NCI-H146 treated with DMSO at 0.1 percent for 48 hours (cell line): ENCODE measurements around the gene C13orf42.
A peak's percentile ranks its signal among the peaks of the same experiment; 100 is the strongest.

Experiments used
- DNase-seq: peaks from one replicate; lab custom pipeline; 2025; ENCODE audit not compliant: unreplicated experiment; lab: John Stamatoyannopoulos, UW

C13orf42 gene

DNA sequence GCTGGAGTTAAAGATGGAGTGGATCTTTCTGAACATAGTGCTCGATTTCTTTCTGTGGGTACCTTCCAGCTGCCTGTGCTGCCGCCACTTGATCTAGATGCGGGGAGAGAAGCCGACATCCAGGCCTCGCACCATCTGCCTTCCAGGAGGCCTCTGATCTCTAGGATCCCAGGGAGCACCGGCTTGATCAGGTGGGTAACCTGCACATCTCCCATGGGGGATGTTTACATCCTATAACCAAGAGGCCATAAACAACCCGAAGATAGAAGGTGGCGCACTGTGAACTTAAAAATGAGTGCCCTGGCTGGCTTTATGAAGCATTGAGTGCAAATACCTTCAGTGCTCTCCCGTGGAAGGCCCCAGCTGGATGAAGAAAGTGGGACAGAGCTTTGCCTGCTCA is at the start of gene C13orf42:
TSS of gene C13orf42 (minus strand) at position 101 of the 400 bp plus-strand sequence. CDS start at position 36, 65 bp downstream.
- no peak for DNase-seq

DNA sequence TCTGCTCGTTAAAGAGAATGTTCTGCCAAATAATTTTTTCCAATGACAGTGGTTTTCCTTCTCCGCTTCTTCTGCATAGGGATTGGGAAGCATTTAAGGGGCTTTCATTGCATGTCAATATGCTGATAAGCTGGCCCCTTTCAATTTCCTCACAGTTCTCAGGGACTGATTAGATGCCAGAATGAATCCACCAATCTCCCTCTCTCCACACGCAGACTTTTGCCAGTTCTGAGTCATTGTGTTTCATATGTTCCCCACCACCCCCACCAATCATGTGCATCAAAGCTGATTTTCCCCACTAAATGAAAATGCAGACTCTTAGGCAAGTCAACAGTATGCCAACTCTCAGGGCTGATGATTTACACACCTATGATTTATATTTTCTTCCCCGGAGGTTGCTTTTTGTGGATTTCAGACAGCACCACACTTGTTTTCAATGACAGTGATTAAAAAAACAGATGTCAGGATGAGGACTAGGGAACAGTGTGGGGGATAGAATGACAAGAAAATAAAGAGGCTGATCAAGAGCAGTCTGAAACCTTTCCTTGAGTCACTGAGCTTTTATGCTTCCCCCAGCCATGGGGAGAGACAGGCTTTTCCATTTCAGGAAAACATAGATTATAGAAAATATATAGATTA is 47.9 kb upstream of the C13orf42 start:
- DNase-seq: no peak

DNA sequence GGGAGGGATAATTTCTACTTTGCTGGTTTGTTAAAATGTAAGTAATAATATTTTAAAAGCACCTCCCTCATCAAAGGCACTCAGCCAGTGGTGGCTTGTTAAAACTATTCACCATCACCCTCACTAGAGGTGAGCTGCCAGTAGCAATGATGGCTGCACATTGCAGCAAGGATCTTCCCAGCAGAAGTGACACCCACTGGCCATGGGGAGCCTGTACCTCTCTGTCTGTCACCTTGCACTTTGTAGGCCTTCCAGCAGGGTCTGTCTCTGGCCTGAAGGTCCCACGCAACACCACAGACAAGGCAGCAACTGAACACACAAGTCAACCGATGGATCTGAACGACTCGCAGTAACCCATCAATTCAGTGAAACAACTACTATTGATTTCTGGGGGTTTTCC is 47.3 kb upstream of the C13orf42 start:
- no peak for DNase-seq

DNA sequence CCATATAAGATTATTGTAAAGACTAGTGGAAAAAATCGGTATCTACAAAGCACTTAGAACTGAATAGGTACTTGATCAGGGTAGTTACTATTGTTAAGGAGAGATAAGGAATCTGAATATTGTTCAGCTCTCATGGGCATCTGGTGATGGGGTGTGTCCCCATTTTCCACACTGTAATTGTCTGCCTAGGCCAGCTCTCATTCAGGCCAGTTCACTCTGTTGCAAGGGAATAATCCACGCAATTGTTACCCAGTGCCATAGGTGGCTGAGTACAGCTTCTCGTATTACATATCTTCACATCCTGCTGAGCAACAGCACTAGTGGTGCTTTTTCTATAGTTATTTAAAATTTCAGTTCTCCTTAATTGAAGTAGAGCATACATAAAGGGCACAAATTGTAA is 45.6 kb upstream of the C13orf42 start:
- DNase-seq: peak; percentile 9

DNA sequence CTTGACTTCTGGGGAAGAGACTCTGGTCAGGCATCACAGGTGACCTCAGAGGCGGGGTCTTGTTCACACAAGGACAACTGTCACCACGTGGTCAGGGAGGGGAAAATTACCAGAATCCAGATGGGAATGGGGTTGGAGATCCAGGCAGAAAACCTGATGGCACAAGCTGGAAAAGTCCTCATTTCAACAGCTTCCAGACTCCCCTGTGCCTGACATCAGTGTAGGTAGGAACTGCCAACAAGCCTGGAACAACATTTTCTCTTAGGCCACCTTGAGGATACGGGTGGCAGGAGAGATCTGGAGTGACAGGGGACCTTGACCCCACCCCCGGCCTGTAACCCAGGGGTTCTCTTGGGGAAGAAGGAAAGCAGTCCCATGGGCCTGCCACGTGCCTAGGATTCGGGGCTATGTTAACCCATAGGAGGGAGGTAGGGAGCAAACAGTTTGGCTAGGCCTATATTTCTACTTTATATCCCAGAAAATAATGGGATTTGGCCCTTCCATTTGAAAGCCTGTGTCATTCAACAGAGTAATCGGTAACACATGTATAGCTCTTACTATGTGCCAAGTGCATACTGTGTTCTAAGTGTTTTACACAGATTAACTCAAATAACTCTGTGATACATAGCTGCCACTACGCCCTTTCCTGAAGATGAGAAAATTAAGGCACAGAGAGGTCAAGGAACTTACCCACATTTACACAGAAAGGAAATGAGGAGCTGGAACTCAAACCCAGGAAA is 44.9 kb upstream of the C13orf42 start:
- no peak for DNase-seq

DNA sequence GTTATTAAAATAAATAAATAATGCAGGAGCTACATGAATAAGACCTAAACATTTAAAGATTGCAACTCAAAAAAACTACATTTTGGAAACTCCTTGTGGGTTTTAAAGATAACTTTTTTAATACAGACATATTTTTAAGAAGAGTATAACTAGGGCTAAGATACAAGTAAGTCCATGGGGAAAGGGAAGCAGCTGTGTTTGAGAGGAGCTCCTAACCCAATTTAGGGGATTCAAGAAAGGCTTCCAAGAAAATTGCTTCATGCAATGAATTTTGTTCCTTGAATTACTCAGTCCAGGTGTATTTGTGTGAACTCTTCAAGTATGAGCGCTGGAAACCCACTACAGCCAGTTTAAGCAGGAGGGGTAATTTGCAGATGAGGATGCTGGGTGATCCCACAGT is 44.1 kb upstream of the C13orf42 start:
- no peak for DNase-seq

DNA sequence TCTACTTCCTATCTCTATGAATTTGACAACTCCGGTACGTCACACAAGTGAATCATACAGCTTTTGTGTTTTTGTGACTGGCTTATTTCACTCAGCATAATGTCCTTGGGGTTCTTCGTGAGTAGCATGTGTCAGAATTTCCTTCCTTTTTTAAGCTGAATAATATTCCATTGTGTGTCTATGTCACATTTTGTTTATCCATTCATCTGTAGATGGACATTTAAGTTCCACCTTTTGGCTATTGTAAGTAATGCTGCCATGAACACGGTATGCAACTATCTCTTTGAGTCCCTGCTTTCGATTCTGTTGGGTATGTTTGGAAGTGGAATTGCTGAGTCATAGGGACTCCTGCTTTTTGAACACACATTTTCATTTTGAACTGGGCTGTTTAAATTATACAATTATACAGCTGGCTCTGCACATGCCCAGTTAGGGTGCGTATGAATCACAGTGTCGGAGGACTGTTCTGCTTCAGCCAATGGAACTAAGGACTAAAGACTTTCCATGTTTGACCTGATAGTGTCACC is 43.0 kb upstream of the C13orf42 start:
- DNase-seq: no peak

DNA sequence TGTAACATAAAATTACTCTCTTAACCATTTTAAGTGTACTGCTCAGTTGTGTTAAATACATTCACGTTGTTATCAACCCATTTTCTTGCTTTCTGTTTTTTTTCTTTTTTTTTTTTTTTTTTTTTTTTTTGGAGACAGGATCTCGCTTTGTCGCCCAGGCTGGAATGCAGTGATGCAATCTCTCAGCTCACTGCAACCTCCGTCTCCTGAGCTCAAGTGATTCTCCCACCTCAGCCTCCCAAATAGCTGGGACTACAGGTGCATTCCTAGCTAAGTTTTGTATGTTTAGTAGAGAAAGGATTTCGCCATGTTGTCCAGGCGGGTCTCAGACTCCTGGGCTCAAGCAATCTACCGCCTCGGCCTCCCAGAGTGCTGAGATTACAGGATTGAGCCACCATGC is 42.5 kb upstream of the C13orf42 start:
- DNase-seq: no peak

DNA sequence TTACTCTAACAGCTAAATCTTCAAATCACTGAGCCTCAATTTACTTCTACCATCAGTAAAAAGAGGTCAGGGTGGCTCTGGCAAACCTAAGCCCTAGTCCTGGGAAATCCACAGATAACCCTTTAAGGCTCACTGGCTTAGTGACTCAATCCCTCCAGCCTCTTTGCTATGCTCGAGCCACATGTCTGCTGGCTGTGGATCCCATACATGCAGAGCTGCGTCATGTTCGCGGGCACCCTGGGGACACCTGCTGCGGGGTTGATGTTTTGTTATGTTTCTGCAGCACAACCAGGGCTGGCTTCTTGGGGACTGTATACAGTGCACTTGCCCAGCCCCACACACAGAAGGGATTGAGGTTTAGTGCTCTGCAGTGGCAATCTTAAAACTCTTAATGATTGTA is 41.6 kb upstream of the C13orf42 start:
- no peak for DNase-seq

DNA sequence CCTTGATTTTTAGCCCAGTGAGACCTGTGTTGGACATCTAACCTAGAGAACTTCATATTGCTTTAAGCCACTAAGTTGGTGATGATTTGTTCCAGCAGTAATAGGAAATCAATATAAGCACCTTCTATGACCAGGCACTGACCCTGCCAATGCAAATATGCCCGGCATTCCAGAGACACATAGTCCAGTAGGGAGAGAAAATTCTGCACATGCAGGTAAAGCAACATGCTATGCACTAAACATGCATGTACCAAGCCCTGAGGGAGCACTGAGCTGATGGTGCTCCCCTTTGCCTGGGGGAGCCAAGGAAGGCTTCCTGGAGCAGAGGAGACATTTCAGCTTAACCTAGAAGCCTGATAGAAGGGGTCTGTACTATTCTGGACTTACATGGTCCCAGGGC is 40.4 kb upstream of the C13orf42 start:
- DNase-seq: no peak

DNA sequence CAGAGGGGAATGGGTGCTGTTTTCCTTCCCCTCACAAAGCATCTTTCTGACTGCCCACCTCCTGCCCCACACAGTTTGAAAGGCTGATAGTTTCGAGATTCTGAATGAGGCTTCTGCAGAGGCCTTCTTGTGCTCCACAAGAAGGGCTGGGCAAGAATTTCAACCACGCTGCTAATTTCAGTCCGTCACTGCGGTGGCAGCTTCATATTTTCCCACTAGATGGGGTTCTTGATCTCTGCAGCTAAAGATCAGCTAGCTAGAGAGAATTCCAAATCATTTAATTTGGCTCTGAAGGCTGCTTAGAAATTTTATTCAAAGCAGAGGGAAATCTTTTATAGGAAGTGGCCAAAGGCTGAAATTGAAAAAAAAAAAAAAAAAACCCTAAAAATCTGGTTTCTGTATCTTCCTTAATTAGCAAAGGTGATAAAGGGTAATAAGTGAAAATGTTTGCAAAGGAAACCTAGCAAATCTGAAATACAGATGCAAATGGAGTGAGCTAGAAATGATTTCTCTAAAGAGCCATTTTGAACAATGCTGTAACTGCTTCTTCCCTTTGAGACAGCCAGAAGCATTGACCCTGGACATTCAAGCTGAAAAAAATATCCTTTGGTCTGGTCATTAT is 38.0 kb upstream of the C13orf42 start:
- peak; percentile 29 for DNase-seq

DNA sequence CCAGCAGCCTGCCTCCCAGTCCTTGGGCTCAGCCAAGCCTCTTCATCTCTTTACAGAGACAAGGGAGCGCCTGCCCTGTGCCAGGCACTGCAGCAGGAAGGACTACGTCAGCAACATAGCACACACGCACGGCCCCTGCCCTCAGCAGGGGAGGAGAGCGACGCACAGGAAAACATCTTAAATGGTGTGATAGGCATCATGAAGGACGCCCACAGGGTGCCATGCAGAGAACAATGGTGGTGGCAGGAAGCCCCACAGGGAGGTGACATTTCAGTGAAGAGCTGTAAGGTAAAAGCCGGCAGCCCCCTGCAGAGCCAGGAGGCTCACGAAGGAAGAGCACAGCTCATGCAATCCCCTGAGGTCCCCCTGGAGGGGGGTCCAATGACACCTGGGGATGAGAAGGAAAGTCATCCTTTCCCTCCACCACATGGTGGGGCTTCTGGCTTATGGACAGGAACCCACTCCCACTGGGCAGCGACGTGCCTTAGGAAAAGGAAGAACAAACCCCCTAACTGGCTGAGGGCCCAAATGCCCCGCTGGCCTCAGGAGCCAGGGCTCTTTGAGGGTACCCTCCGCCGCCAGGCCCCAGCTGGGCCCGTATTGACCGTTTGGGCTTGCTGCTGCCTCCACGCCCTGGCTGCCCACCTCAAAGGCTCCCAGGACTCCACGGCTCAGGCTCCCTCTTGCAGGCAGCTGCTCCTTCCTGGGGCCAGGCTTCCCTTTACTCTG is 37.3 kb upstream of the C13orf42 start:
- DNase-seq: peak; percentile 78

DNA sequence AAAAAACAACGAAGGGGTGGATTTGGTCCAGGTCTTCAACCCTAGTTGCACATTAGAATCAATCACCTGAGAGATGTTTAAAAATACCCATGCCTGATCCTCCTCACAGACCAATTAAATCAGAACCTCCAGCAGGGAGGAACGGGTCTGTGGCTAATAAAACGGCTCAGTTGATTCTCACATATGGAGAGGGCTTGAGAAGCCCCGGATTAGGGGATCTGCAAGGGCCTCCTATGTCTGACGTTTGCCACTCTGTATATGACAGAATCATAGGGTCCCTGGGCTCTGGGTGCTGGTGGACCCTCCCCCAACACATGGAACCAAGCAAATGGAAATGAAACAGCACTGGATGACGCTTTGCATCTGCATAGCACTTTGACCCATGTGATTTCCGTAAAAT is 36.7 kb upstream of the C13orf42 start:
- no peak for DNase-seq

DNA sequence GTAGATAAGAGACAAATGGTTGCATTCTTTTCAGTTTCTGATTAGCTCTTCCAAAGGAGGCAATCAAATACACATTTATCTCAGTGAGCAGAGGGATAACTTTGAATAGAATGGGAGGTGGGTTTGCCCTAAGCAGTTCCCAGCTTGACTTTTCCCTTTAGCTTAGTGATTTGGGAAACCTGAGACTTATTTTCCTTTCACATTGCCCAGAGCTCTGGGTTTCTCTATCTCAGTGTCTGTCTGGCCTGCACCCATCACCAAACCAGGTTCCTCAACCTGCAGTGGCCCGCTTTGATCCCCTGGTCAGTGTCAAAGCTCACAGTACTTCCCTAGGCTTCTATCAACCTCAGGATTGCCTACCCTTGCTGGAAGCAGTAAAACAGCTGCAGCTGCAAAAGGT is 35.6 kb upstream of the C13orf42 start:
- DNase-seq: no peak

DNA sequence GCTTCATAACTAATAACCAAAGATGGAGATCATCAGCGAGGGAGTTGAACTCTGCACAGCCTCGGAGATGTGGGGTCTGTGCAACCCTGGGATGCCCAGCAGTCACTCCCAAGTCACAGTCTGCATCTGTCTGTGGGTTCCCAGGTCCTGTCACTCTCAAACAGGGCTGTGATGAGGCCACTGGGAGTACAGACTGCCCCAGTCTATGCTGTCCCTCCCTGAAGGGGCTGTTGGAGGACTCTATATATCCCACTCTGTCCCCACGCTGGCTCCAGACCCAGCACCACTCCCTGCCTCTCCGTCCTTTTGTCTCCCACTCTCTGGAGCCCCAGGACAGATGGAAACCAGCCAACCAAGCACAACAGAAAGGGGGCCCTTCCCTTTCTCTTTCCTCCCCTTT is 26.2 kb upstream of the C13orf42 start:
- DNase-seq: no peak

DNA sequence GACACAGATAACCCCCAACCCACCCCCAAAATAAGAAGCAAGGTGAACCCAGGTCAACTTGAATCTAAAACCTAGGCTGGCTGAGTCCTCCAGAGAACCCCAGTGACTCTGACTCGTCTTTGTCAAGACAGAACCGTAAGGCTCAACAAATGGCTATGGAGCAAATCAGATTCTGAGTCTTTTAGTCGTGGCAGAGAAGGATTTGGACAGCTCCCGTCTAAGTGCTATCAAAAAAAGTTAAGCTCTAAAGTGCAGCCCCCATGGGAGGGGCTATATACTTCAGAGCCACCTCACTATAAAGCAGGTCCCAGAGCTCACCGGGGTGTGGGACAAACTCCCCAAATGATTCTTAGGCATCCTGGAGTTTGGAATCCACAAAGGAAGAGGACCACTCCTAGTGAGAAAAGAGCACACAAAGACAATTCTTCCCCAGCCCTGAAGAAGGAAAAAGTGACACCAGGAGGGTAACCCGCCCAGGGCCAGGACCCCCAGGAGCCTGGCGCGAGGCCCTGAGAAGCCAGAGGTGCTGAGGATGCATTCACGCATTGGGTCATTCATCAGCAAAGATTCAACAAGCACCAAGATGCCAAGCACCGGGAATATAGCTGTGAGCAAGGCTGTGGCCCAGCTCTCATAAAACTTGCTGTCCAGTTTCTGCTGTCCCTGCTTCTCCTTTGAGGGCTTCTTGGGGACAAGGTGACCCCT is 25.4 kb upstream of the C13orf42 start:
- DNase-seq: no peak

DNA sequence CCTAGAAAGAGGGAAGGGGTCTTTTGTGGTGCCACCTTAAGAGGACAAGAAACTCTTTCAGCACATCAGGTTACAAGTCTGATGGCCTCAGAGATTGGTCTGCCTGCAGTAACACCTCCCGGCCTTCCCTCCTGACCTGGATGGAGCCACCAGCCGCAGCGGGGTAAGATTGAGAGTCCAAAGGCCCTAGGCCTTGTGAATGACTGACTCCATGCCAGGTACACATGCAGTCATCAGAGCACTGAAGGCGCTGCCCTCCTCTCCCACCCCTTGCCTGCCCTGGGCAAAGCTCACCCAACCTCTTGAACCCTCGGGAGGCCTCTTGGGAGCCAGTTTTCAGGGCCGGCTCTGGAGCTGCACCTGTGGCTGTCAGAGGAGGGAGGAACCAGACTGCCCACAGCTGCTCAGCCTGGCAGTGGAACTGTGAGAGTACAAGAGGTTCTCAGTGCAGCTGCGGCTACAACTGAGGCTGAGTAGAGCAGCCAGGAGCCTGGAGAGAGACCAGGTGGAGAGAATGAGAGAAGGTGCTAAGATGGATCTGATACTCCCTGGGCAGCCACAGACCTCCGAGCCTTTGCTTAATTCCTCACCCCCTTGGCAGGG is 23.8 kb upstream of the C13orf42 start:
- DNase-seq: no peak

DNA sequence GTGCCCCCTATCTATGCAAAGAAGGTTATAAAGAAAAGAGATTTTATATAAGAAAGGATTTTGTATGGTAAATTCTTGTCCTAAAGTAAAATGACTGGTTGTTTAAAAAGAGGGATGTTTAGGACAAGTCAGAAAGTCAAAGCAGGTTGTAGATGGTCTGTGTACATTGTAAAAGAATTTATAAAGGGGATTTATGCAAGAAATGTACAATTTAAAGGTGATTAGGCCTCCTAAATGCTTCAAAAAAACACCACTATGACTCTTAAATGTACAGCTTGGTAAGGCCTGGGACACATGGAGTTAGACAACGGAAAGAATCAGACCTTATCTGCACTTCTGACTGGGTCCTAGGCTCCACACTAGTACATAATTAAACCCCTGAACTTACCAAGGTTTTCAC is 19.3 kb upstream of the C13orf42 start:
- no peak for DNase-seq

DNA sequence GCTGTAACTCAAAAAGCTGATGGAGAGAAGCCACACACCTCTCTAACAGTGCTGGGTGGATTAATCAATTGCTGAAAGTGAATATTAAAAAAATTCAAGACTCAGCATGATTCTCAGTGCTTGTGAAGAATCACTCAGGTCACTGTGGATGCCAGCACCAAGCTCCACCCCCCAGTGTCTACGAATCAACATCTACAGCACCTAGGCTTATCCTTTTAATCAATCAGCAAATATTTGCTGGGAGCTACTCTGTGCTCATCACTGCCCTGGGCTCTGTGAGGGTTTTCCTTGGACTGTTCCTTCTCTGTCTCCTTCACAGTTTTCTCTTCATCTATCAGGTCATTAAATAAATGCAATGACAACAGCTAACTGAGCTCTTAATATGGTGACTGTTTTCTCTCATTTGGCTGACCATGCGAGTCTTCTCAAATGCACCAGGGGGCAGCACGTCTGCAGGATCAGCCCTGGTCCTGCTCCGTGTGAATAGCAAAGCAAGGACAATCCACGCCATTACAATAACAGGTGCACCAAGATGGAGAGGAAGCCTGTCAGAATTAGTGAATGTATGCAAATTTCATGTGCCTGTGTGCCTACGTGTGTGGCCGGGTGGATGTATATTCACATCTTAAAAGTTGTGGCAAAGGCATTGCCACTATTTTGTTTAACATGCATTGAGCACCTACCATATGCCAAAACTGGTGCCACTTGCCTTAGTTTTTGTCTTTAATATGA is 14.6 kb upstream of the C13orf42 start:
- peak; percentile 59 for DNase-seq
